ENCODE measurements around the gene CBX8. TPM values are rescaled to one million over a fixed set of nuclear protein-coding genes. Genes with fewer than 3 reads are reported as not detected.

CBX8 gene
- total and polyA plus RNA-seq, 2 of the 13 experiments (the other 11 are each of a cell fraction or from before 2014, with no cell fraction given) = 0.34 to 12.6 TPM

DNA sequence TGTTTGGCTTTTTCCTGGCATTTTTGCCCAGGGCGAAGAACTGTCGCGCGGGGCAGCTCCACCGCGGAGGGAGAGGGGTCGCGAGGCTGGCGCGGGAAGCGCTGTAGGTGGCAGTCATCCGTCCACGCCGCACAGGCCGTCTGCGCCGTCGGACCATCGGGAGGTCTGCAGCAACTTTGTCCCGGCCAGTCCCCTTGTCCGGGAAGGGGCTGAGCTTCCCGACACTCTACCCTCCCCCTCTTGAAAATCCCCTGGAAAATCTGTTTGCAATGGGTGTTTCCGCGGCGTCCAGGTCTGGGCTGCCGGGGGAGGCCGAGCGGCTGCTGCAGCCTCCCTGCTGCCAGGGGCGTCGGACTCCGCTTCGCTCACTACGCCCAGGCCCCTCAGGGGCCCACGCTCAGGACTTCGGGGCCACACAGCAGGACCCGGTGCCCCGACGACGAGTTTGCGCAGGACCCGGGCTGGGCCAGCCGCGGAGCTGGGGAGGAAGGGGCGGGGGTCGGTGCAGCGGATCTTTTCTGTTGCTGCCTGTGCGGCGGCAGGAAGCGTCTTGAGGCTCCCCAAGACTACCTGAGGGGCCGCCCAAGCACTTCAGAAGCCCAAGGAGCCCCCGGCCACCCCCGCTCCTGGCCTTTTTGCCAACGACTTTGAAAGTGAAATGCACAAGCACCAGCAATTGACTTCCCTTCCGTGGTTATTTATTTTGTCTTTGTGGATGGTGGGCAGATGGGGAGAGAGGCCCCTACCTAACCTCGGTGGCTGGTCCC lies 44.7 kb upstream of the CBX8 start (continued):
- TF ChIP-seq ZFX (CRISPR knock-in tag; IDR thresholded peaks at IDR 0.05; ENCODE audit: low read depth) (peak; percentile 38; the same call in 1 of the 2 replicates), ARNT (IDR thresholded peaks at IDR 0.05) (no peak), KDM3A (CRISPR knock-in tag; IDR thresholded peaks at IDR 0.05; ENCODE audit: low read depth) (peak; percentile 24; the same call in 1 of the 2 replicates), GLMP (CRISPR knock-in tag; IDR thresholded peaks at IDR 0.05; ENCODE audit: borderline replicate concordance) (no peak), ZNF496 (CRISPR knock-in tag; IDR thresholded peaks at IDR 0.05; ENCODE audit: insufficient replicate concordance) (no peak), ZFYVE20 (CRISPR knock-in tag; IDR thresholded peaks at IDR 0.05; ENCODE audit: borderline replicate concordance, low read depth) (no peak), JARID2 (CRISPR knock-in tag; IDR thresholded peaks at IDR 0.05; ENCODE audit: insufficient replicate concordance) (no peak), SIN3A (IDR thresholded peaks at IDR 0.05; ENCODE audit: borderline replicate concordance, low read depth, low read length) (no peak), HOMEZ (CRISPR knock-in tag; IDR thresholded peaks at IDR 0.05; ENCODE audit: low read depth) (no peak), GFI1 (CRISPR knock-in tag; IDR thresholded peaks at IDR 0.05; ENCODE audit: borderline replicate concordance) (no peak), TOPORS (CRISPR knock-in tag; IDR thresholded peaks at IDR 0.05) (no peak), FLYWCH1 (CRISPR knock-in tag; IDR thresholded peaks at IDR 0.05) (no peak), TBX2 (CRISPR knock-in tag; IDR thresholded peaks at IDR 0.05; ENCODE audit: borderline replicate concordance) (peak; percentile 10; the same call in 1 of the 2 replicates), ATF1 (CRISPR knock-in tag; IDR thresholded peaks at IDR 0.05) (no peak), HMGA1 (CRISPR knock-in tag; conservative IDR thresholded peaks at IDR 0.05) (no peak), CBX1 (IDR thresholded peaks at IDR 0.05; ENCODE audit: low read depth) (no peak), HNRNPUL1 (IDR thresholded peaks at IDR 0.05; ENCODE audit: low read depth, low read length) (no peak), RBFOX2 (IDR thresholded peaks at IDR 0.05; ENCODE audit: low read depth, low read length) (peak; percentile 63), ADNP (CRISPR knock-in tag; IDR thresholded peaks at IDR 0.05) (no peak), FOXK2 (IDR thresholded peaks at IDR 0.05) (no peak), THYN1 (CRISPR knock-in tag; IDR thresholded peaks at IDR 0.05; ENCODE audit: borderline replicate concordance, low read depth) (no peak), BCL3 (CRISPR knock-in tag; IDR thresholded peaks at IDR 0.05) (no peak), ZNF629 (CRISPR knock-in tag; conservative IDR thresholded peaks at IDR 0.05) (no peak), ZNF850 (CRISPR knock-in tag; conservative IDR thresholded peaks at IDR 0.05) (no peak), ZSCAN31 (CRISPR knock-in tag; IDR thresholded peaks at IDR 0.05; ENCODE audit: low read depth) (no peak)
- TF ChIP-seq, protein P1, sequence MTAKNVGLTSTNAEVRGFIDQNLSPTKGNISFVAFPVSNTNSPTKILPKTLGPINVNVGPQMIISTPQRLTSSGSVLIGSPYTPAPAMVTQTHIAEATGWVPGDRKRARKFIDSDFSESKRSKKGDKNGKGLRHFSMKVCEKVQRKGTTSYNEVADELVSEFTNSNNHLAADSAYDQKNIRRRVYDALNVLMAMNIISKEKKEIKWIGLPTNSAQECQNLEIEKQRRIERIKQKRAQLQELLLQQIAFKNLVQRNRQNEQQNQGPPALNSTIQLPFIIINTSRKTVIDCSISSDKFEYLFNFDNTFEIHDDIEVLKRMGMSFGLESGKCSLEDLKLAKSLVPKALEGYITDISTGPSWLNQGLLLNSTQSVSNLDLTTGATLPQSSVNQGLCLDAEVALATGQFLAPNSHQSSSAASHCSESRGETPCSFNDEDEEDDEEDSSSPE (CRISPR knock-in tag; IDR thresholded peaks at IDR 0.05) = no peak

All from HepG2 (cell line).